ENCODE measurements around the gene LPP. TPM values are rescaled to one million over a fixed set of nuclear protein-coding genes. Genes with fewer than 3 reads are reported as not detected.

The LPP gene
- total and polyA plus RNA-seq, 2 donors (not counting 1 experiment from before 2014, with no cell fraction given), result 7.6 to 81.7 TPM

- ATAC-seq (ENCODE audit: low read depth) (no peak), DNase-seq (no peak)
- H3K9me3 Mint-ChIP-seq (ENCODE audit: insufficient read depth), result no peaks in the 10 kb centered on the region
- Histone ChIP-seq H3K4me3 (ENCODE audit: control extremely low read depth in 1 of 5, extremely low read depth in 1 of 5, insufficient read depth in 1 of 5, low read depth in 2 of 5, low read length in 4 of 5) (no peak overlapping the region), H4K20me1 (ENCODE audit: control insufficient read depth, insufficient read depth, low read length, poor library complexity, severe bottlenecking) (no peaks in the 10 kb centered on the region), H3K79me2 (ENCODE audit: control insufficient read depth, insufficient read depth, low read length) (peaks cover 39% of the 10 kb centered on the region), H3K27ac (ENCODE audit: low read length in 2 of 2) (no peak overlapping the region), H3K27me3 (replicated peaks in 1 of 4; ENCODE audit: control extremely low read depth in 1 of 4, control insufficient read depth in 3 of 4, insufficient read depth in 4 of 4, low read length in 3 of 4) (no peaks in the 10 kb centered on the region), H3K4me1 (ENCODE audit: control insufficient read depth in 2 of 2, insufficient read depth in 2 of 2, low read length in 2 of 2) (no peaks in the 10 kb centered on the region), H3K36me3 (replicated peaks in 1 of 2; ENCODE audit: control extremely low read depth in 1 of 2, control insufficient read depth in 1 of 2, extremely low read depth in 1 of 2, insufficient read depth in 2 of 2, low read length in 1 of 2) (no peaks in the 10 kb centered on the region), H2AFZ (ENCODE audit: insufficient read depth, low read depth, low read length, poor library complexity, severe bottlenecking) (no peak overlapping the region), H3K4me2 (replicated peaks; ENCODE audit: low read depth, low read length, poor library complexity, severe bottlenecking) (no peak overlapping the region), H3K9ac (ENCODE audit: low read length) (no peak overlapping the region), H3K9me3 (ENCODE audit: control extremely low read depth in 1 of 3, control insufficient read depth in 2 of 3, insufficient read depth in 1 of 3, low read length in 2 of 3) (no peaks in the 10 kb centered on the region)
- CTCF ChIA-PET, result interaction anchor here (1.1 to 1.3 kb wide), 3 partner anchors 10 to 525 kb away, joined by 3 read pairs; no protein-coding TSS in a partner anchor
- POLR2A ChIA-PET, result interaction anchor here (0.6 to 0.9 kb wide), 3 partner anchors 16 to 38 kb away, joined by 3 to 4 read pairs (median 3); no protein-coding TSS in a partner anchor
- intact Hi-C loops (cut with micrococcal nuclease), result no loop called here
- H3K4me1 Mint-ChIP-seq, result peaks cover 1% of the 10 kb centered on the region
- no peak overlapping the region for H3K4me3 Mint-ChIP-seq
- TF ChIP-seq CTCF (IDR thresholded peaks at IDR 0.05) (no peak), EZH2 (IDR thresholded peaks at IDR 0.05; ENCODE audit: borderline replicate concordance, insufficient read depth, low read depth, low read length, poor library complexity, severe bottlenecking) (no peak)
- no peaks in the 10 kb centered on the region for H3K27me3 Mint-ChIP-seq
- 100% methylated on average over 2 of the region's 7 CpGs for WGBS (ENCODE audit: insufficient coverage)
- H3K27ac Mint-ChIP-seq, result no peak overlapping the region
Measured at GRCh38 chr3:188264226-188265207, 110.6 kb downstream of the LPP start.
